ENCODE data around the gene TYW1. TPM values are rescaled to one million over a fixed set of nuclear protein-coding genes. Genes with fewer than 3 reads are reported as not detected.
"Not testable (repeated sequence)": the region's sequence is repeated elsewhere in the genome, so short reads cannot be mapped to it uniquely, and the experiment has no call there.

TYW1 gene
- polyA plus RNA-seq, 4 donors = 3.4 to 18.8 (median 8.1) TPM

GRCh38 chr7:67206452-67206851, 209.8 kb downstream of the TYW1 start:
- H3K36me3 ChIP-seq (ENCODE audit: control insufficient read depth in 3 of 3, insufficient read depth in 2 of 3, low read depth in 1 of 3, low read length in 3 of 3) = peaks cover 0 to 11% (median 0%) of the 10 kb centered on the region in 3 donors
- 88 to 96% (median 95%) methylated on average over 5 of the region's 5 CpGs for WGBS, 3 donors
- no peaks in the 10 kb centered on the region for H3K27me3 ChIP-seq (ENCODE audit: control insufficient read depth in 3 of 3, insufficient read depth in 3 of 3, low read length in 3 of 3)
- H3K27ac ChIP-seq (ENCODE audit: low read depth in 1 of 3, low read length in 2 of 3) = no peak overlapping the region
- DNase-seq (no peak), FAIRE-seq (no peak)
- no peaks in the 10 kb centered on the region for H3K9me3 ChIP-seq (ENCODE audit: control insufficient read depth in 2 of 2, insufficient read depth in 1 of 2, low read depth in 1 of 2, low read length in 1 of 2)
- no peak overlapping the region for H3K4me3 ChIP-seq (ENCODE audit: low read depth in 1 of 3, low read length in 3 of 3)
- no peaks in the 10 kb centered on the region for H3K4me1 ChIP-seq (ENCODE audit: control insufficient read depth in 3 of 3, insufficient read depth in 2 of 3, low read depth in 1 of 3, low read length in 2 of 3)

DNA sequence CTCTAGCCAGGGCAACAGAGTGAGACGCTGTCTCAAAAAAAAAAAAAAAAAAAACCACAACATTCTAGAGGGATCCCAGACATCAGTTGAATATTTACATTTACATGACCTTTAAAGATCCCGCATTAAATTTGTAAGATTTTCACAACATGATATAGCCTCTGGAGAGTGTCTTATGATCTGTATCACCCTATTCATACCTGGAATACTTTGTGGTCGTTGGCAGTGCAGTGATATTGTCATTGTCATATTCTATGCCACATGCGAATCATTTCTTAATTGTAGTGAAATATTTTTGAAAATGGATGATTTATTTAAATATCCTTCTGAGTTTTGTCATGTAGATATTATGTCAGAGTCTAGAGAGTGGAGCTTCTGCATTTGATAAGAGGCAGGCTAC, 212.0 kb downstream of the TYW1 start:
- 85 to 91% (median 87%) methylated on average over 4 of the region's 4 CpGs for WGBS, 3 donors
- DNase-seq; H3K27me3 ChIP-seq (ENCODE audit: control insufficient read depth in 3 of 3, insufficient read depth in 3 of 3, low read length in 3 of 3); H3K4me3 ChIP-seq (ENCODE audit: low read depth in 1 of 3, low read length in 3 of 3); FAIRE-seq; H3K9me3 ChIP-seq (ENCODE audit: control insufficient read depth in 2 of 2, insufficient read depth in 1 of 2, low read depth in 1 of 2, low read length in 1 of 2); H3K27ac ChIP-seq (ENCODE audit: low read depth in 1 of 3, low read length in 2 of 3); H3K4me1 ChIP-seq (ENCODE audit: control insufficient read depth in 3 of 3, insufficient read depth in 2 of 3, low read depth in 1 of 3, low read length in 2 of 3): not testable (repeated sequence)
- peaks cover 0 to 10% (median 0%) of the 10 kb centered on the region in 3 donors for H3K36me3 ChIP-seq (ENCODE audit: control insufficient read depth in 3 of 3, insufficient read depth in 2 of 3, low read depth in 1 of 3, low read length in 3 of 3)

DNA sequence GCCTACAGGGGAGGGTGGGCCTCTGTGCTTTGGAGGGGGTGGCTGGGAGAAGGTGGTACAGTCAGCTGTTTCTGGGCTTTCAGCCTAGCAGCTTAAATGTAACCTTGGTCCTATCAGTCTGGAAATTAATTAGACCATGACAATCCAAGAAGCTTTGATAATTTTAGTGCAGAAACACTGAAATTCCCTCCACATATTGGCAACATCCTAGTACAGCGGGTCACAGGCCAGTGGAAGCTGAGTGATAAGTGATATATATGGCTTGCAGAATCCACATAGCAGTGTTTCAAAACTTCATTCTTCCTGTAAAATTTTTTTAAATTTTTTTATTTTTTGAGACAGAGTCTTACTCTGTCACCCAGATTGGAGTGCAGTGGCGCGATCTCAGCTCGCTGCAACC, 212.6 kb downstream of the TYW1 start:
- Histone ChIP-seq H3K4me3 (ENCODE audit: low read depth in 1 of 3, low read length in 3 of 3) (no peak overlapping the region), H3K36me3 (ENCODE audit: control insufficient read depth in 3 of 3, insufficient read depth in 2 of 3, low read depth in 1 of 3, low read length in 3 of 3) (peaks cover 0 to 10% (median 0%) of the 10 kb centered on the region in 3 donors), H3K27ac (ENCODE audit: low read depth in 1 of 3, low read length in 2 of 3) (no peak overlapping the region), H3K4me1 (ENCODE audit: control insufficient read depth in 3 of 3, insufficient read depth in 2 of 3, low read depth in 1 of 3, low read length in 2 of 3) (no peaks in the 10 kb centered on the region), H3K27me3 (ENCODE audit: control insufficient read depth in 3 of 3, insufficient read depth in 3 of 3, low read length in 3 of 3) (no peaks in the 10 kb centered on the region), H3K9me3 (ENCODE audit: control insufficient read depth in 2 of 2, insufficient read depth in 1 of 2, low read depth in 1 of 2, low read length in 1 of 2) (no peaks in the 10 kb centered on the region)
- WGBS, 3 donors = 90 to 100% (median 95%) methylated on average over 4 of the region's 4 CpGs
- FAIRE-seq = no peak
- DNase-seq = no peak

DNA sequence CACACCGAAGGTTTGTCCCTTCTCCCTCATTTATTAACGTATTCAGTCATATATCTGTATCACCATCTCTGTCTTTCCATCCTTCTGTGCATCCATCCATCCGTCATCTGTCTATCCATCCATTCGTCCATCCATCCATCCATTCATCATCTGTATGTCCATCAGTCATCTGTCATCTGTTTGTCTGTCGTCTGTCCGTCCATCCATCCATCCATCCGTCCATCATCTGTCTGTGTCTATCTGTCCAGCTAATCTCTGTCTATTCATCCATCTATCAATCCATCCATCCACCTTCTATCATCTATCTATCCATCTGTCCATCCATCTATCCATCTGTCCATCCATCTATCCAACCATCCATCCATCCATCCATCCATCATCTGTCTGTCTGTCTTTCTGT, 213.9 kb downstream of the TYW1 start:
- Histone ChIP-seq H3K4me3 (ENCODE audit: low read depth in 1 of 3, low read length in 3 of 3) (no peak overlapping the region), H3K36me3 (ENCODE audit: control insufficient read depth in 3 of 3, insufficient read depth in 2 of 3, low read depth in 1 of 3, low read length in 3 of 3) (peaks cover 0 to 10% (median 0%) of the 10 kb centered on the region in 3 donors), H3K9me3 (ENCODE audit: control insufficient read depth in 2 of 2, insufficient read depth in 1 of 2, low read depth in 1 of 2, low read length in 1 of 2) (no peaks in the 10 kb centered on the region), H3K27me3 (ENCODE audit: control insufficient read depth in 3 of 3, insufficient read depth in 3 of 3, low read length in 3 of 3) (no peaks in the 10 kb centered on the region), H3K4me1 (ENCODE audit: control insufficient read depth in 3 of 3, insufficient read depth in 2 of 3, low read depth in 1 of 3, low read length in 2 of 3) (no peaks in the 10 kb centered on the region), H3K27ac (ENCODE audit: low read depth in 1 of 3, low read length in 2 of 3) (no peak overlapping the region)
- DNase-seq (no peak), FAIRE-seq (no peak)
- WGBS, 3 donors = 94 to 98% (median 96%) methylated on average over 7 of the region's 7 CpGs

GRCh38 chr7:67211650-67212330, 215.2 kb downstream of the TYW1 start:
- peaks cover 0 to 10% (median 0%) of the 10 kb centered on the region in 3 donors for H3K36me3 ChIP-seq (ENCODE audit: control insufficient read depth in 3 of 3, insufficient read depth in 2 of 3, low read depth in 1 of 3, low read length in 3 of 3)
- WGBS, 3 donors = 86 to 89% (median 89%) methylated on average over 10 of the region's 10 CpGs
- not testable (repeated sequence) for H3K27ac ChIP-seq (ENCODE audit: low read depth in 1 of 3, low read length in 2 of 3); FAIRE-seq; H3K9me3 ChIP-seq (ENCODE audit: control insufficient read depth in 2 of 2, insufficient read depth in 1 of 2, low read depth in 1 of 2, low read length in 1 of 2); H3K4me3 ChIP-seq (ENCODE audit: low read depth in 1 of 3, low read length in 3 of 3); H3K27me3 ChIP-seq (ENCODE audit: control insufficient read depth in 3 of 3, insufficient read depth in 3 of 3, low read length in 3 of 3); H3K4me1 ChIP-seq (ENCODE audit: control insufficient read depth in 3 of 3, insufficient read depth in 2 of 3, low read depth in 1 of 3, low read length in 2 of 3); DNase-seq

GRCh38 chr7:67213038-67213437, 216.4 kb downstream of the TYW1 start:
- FAIRE-seq; H3K4me3 ChIP-seq (ENCODE audit: low read depth in 1 of 3, low read length in 3 of 3); H3K4me1 ChIP-seq (ENCODE audit: control insufficient read depth in 3 of 3, insufficient read depth in 2 of 3, low read depth in 1 of 3, low read length in 2 of 3); H3K27ac ChIP-seq (ENCODE audit: low read depth in 1 of 3, low read length in 2 of 3); H3K27me3 ChIP-seq (ENCODE audit: control insufficient read depth in 3 of 3, insufficient read depth in 3 of 3, low read length in 3 of 3); DNase-seq; H3K9me3 ChIP-seq (ENCODE audit: control insufficient read depth in 2 of 2, insufficient read depth in 1 of 2, low read depth in 1 of 2, low read length in 1 of 2): not testable (repeated sequence)
- WGBS, 3 donors = 94 to 97% (median 97%) methylated on average over 7 of the region's 7 CpGs
- peaks cover 0 to 10% (median 0%) of the 10 kb centered on the region in 3 donors for H3K36me3 ChIP-seq (ENCODE audit: control insufficient read depth in 3 of 3, insufficient read depth in 2 of 3, low read depth in 1 of 3, low read length in 3 of 3)

DNA sequence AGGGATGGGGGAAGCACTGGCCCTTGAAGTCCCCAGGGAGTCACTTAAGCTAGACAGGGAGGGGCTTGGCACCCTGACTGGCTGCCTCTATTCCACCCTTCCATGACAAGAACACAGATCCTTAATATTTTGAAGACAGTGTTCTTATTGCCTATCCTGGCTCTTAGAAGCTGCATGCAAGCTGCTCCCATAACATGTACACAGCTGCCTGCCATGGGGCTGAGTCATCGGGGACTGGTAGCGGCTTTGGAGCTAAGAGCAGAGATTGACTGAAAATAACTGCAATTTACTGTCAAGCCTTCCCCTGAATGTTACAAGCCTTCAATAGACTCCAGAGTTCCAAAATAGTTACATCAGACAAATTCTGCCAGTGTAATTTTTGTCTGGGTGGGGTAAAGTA, 226.9 kb downstream of the TYW1 start:
- DNase-seq; FAIRE-seq; H3K27ac ChIP-seq (ENCODE audit: low read depth in 1 of 3, low read length in 2 of 3); H3K36me3 ChIP-seq (ENCODE audit: control insufficient read depth in 3 of 3, insufficient read depth in 2 of 3, low read depth in 1 of 3, low read length in 3 of 3); H3K27me3 ChIP-seq (ENCODE audit: control insufficient read depth in 3 of 3, insufficient read depth in 3 of 3, low read length in 3 of 3); H3K4me1 ChIP-seq (ENCODE audit: control insufficient read depth in 3 of 3, insufficient read depth in 2 of 3, low read depth in 1 of 3, low read length in 2 of 3); H3K4me3 ChIP-seq (ENCODE audit: low read depth in 1 of 3, low read length in 3 of 3): not testable (repeated sequence)
- peaks cover 0 to 11% of the 10 kb centered on the region in 2 donors for H3K9me3 ChIP-seq (ENCODE audit: control insufficient read depth in 2 of 2, insufficient read depth in 1 of 2, low read depth in 1 of 2, low read length in 1 of 2)
- 79 to 100% (median 97%) methylated on average over 2 of the region's 2 CpGs for WGBS, 3 donors

GRCh38 chr7:67226340-67226907, 229.8 kb downstream of the TYW1 start:
- not testable (repeated sequence) for H3K36me3 ChIP-seq (ENCODE audit: control insufficient read depth in 3 of 3, insufficient read depth in 2 of 3, low read depth in 1 of 3, low read length in 3 of 3); H3K27me3 ChIP-seq (ENCODE audit: control insufficient read depth in 3 of 3, insufficient read depth in 3 of 3, low read length in 3 of 3); H3K4me3 ChIP-seq (ENCODE audit: low read depth in 1 of 3, low read length in 3 of 3); FAIRE-seq; H3K4me1 ChIP-seq (ENCODE audit: control insufficient read depth in 3 of 3, insufficient read depth in 2 of 3, low read depth in 1 of 3, low read length in 2 of 3); H3K27ac ChIP-seq (ENCODE audit: low read depth in 1 of 3, low read length in 2 of 3); H3K9me3 ChIP-seq (ENCODE audit: control insufficient read depth in 2 of 2, insufficient read depth in 1 of 2, low read depth in 1 of 2, low read length in 1 of 2)
- peak in 1 of 2 donors; percentile 1 for DNase-seq
- WGBS, 3 donors = 66 to 84% (median 67%) methylated on average over 5 of the region's 5 CpGs
